ENCODE measurements around the gene HELZ2.
"Not testable (repeated sequence)": the region's sequence is repeated elsewhere in the genome, so short reads cannot be mapped to it uniquely, and the experiment has no call there.

Gene HELZ2
- total RNA-seq = 27.8 to 163 (median 88.7) reads per million in 9 experiments

GRCh38 chr20:63574156-63574828 lies at the start of gene HELZ2:
TSS of gene HELZ2 (minus strand) at chr20:63574239. CDS start at chr20:63572385, 1,854 bp downstream.
- Mint-ChIP-seq H3K4me1 (ENCODE audit: low read depth in 2 of 2) (peaks cover 1 to 7% of the 10 kb centered on the region in 2 donors), H3K4me3 (peak within 1 kb of the TSS; percentile 81 to 82), H3K36me3 (ENCODE audit: insufficient read depth) (peaks cover 3% of the 10 kb centered on the region), H3K27me3 (no peaks in the 10 kb centered on the region), H3K9me3 (no peaks in the 10 kb centered on the region), H3K27ac (peak within 1 kb of the TSS; percentile 83 to 89)
- peak; percentile 94 for ATAC-seq (replicated peaks)
- peak; percentile 55 to 62 (median 60) for DNase-seq

GRCh38 chr20:63622732-63623131 lies 48.7 kb upstream of the HELZ2 start:
- Mint-ChIP-seq H3K9me3 (no peaks in the 10 kb centered on the region), H3K4me1 (ENCODE audit: low read depth in 2 of 2) (peaks cover 18 to 20% of the 10 kb centered on the region in 2 donors), H3K27me3 (no peaks in the 10 kb centered on the region), H3K36me3 (ENCODE audit: insufficient read depth) (peaks cover 23% of the 10 kb centered on the region), H3K4me3 (no peak overlapping the region), H3K27ac (peak overlapping the region in 1 of 2 donors; percentile 8)
- ATAC-seq (replicated peaks) (no peak), DNase-seq (no peak)

GRCh38 chr20:63622096-63622495 lies 48.1 kb upstream of the HELZ2 start:
- no peak overlapping the region for H3K4me3 Mint-ChIP-seq
- no peak overlapping the region for H3K27ac Mint-ChIP-seq
- H3K4me1 Mint-ChIP-seq (ENCODE audit: low read depth in 2 of 2) = peaks cover 18 to 20% of the 10 kb centered on the region in 2 donors
- ATAC-seq (replicated peaks) (no peak), DNase-seq (no peak)
- peaks cover 20% of the 10 kb centered on the region for H3K36me3 Mint-ChIP-seq (ENCODE audit: insufficient read depth)
- H3K27me3 Mint-ChIP-seq = no peaks in the 10 kb centered on the region
- no peaks in the 10 kb centered on the region for H3K9me3 Mint-ChIP-seq

GRCh38 chr20:63620991-63621390 lies 47.0 kb upstream of the HELZ2 start:
- Mint-ChIP-seq H3K27ac (no peak overlapping the region), H3K36me3 (ENCODE audit: insufficient read depth) (peaks cover 25% of the 10 kb centered on the region), H3K4me3 (no peak overlapping the region), H3K9me3 (no peaks in the 10 kb centered on the region), H3K4me1 (ENCODE audit: low read depth in 2 of 2) (peaks cover 18 to 20% of the 10 kb centered on the region in 2 donors), H3K27me3 (no peaks in the 10 kb centered on the region)
- DNase-seq (no peak), ATAC-seq (replicated peaks) (no peak)

- no peak for DNase-seq
- no peak for ATAC-seq (replicated peaks)
- H3K27ac Mint-ChIP-seq = no peak overlapping the region
- H3K4me1 Mint-ChIP-seq (ENCODE audit: low read depth in 2 of 2) = peaks cover 17 to 18% of the 10 kb centered on the region in 2 donors
- no peaks in the 10 kb centered on the region for H3K9me3 Mint-ChIP-seq
- no peak overlapping the region for H3K4me3 Mint-ChIP-seq
- H3K27me3 Mint-ChIP-seq = no peaks in the 10 kb centered on the region
- peaks cover 30% of the 10 kb centered on the region for H3K36me3 Mint-ChIP-seq (ENCODE audit: insufficient read depth)
Observed at GRCh38 chr20:63619505-63619904, 45.5 kb upstream of the HELZ2 start.

- H3K36me3 Mint-ChIP-seq (ENCODE audit: insufficient read depth) = peaks cover 30% of the 10 kb centered on the region
- no peaks in the 10 kb centered on the region for H3K27me3 Mint-ChIP-seq
- H3K4me3 Mint-ChIP-seq = no peak overlapping the region
- DNase-seq = no peak
- no peak for ATAC-seq (replicated peaks)
- peaks cover 16 to 18% of the 10 kb centered on the region in 2 donors for H3K4me1 Mint-ChIP-seq (ENCODE audit: low read depth in 2 of 2)
- no peak overlapping the region for H3K27ac Mint-ChIP-seq
- no peaks in the 10 kb centered on the region for H3K9me3 Mint-ChIP-seq
Observed at GRCh38 chr20:63619086-63619485, 45.0 kb upstream of the HELZ2 start.

GRCh38 chr20:63618291-63618980 lies 44.4 kb upstream of the HELZ2 start:
- H3K4me3 Mint-ChIP-seq = no peak overlapping the region
- H3K36me3 Mint-ChIP-seq (ENCODE audit: insufficient read depth) = peaks cover 30% of the 10 kb centered on the region

GRCh38 chr20:63617876-63618265 lies 43.8 kb upstream of the HELZ2 start:
- peaks cover 16 to 18% of the 10 kb centered on the region in 2 donors for H3K4me1 Mint-ChIP-seq (ENCODE audit: low read depth in 2 of 2)
- H3K9me3 Mint-ChIP-seq = no peaks in the 10 kb centered on the region
- H3K27ac Mint-ChIP-seq = no peak overlapping the region
- ATAC-seq (replicated peaks) (no peak), DNase-seq (no peak)
- H3K4me3 Mint-ChIP-seq = no peak overlapping the region
- no peaks in the 10 kb centered on the region for H3K27me3 Mint-ChIP-seq
- H3K36me3 Mint-ChIP-seq (ENCODE audit: insufficient read depth) = peaks cover 30% of the 10 kb centered on the region

More at GRCh38 chr20:63618291-63618980, 44.4 kb upstream of the HELZ2 start:
- H3K27ac Mint-ChIP-seq = no peak overlapping the region
- no peaks in the 10 kb centered on the region for H3K9me3 Mint-ChIP-seq
- ATAC-seq (replicated peaks) (no peak), DNase-seq (no peak)
- H3K27me3 Mint-ChIP-seq = no peaks in the 10 kb centered on the region
- peaks cover 16 to 18% of the 10 kb centered on the region in 2 donors for H3K4me1 Mint-ChIP-seq (ENCODE audit: low read depth in 2 of 2)

- H3K9me3 Mint-ChIP-seq = no peaks in the 10 kb centered on the region
- ATAC-seq (replicated peaks) = no peak
- H3K36me3 Mint-ChIP-seq (ENCODE audit: insufficient read depth) = peaks cover 26% of the 10 kb centered on the region
- no peak overlapping the region for H3K4me3 Mint-ChIP-seq
- H3K27ac Mint-ChIP-seq = peak overlapping the region in 1 of 2 donors; percentile 29
- peaks cover 10 to 12% of the 10 kb centered on the region in 2 donors for H3K4me1 Mint-ChIP-seq (ENCODE audit: low read depth in 2 of 2)
- no peaks in the 10 kb centered on the region for H3K27me3 Mint-ChIP-seq
- DNase-seq = no peak
Observed at GRCh38 chr20:63617092-63617875, 43.2 kb upstream of the HELZ2 start.

GRCh38 chr20:63613863-63614594 lies 40.0 kb upstream of the HELZ2 start:
- H3K4me1 Mint-ChIP-seq (ENCODE audit: low read depth in 2 of 2); H3K27ac Mint-ChIP-seq; H3K27me3 Mint-ChIP-seq: not testable (repeated sequence)

GRCh38 chr20:63612276-63612931 lies 38.4 kb upstream of the HELZ2 start:
- Mint-ChIP-seq H3K36me3 (ENCODE audit: insufficient read depth) (peaks cover 19% of the 10 kb centered on the region), H3K9me3 (no peaks in the 10 kb centered on the region), H3K4me1 (ENCODE audit: low read depth in 2 of 2) (peaks cover 3 to 4% of the 10 kb centered on the region in 2 donors), H3K27ac (no peak overlapping the region), H3K4me3 (no peak overlapping the region), H3K27me3 (no peaks in the 10 kb centered on the region)
- DNase-seq (no peak), ATAC-seq (replicated peaks) (no peak)

More at GRCh38 chr20:63613863-63614594, 40.0 kb upstream of the HELZ2 start:
- not testable (repeated sequence) for H3K4me3 Mint-ChIP-seq; DNase-seq; H3K9me3 Mint-ChIP-seq; ATAC-seq (replicated peaks)
- peaks cover 22% of the 10 kb centered on the region for H3K36me3 Mint-ChIP-seq (ENCODE audit: insufficient read depth)

GRCh38 chr20:63611646-63612045 lies 37.6 kb upstream of the HELZ2 start:
- Mint-ChIP-seq H3K27me3 (no peaks in the 10 kb centered on the region), H3K4me1 (ENCODE audit: low read depth in 2 of 2) (peaks cover 3 to 6% of the 10 kb centered on the region in 2 donors), H3K36me3 (ENCODE audit: insufficient read depth) (peaks cover 18% of the 10 kb centered on the region), H3K27ac (no peak overlapping the region), H3K4me3 (no peak overlapping the region), H3K9me3 (no peaks in the 10 kb centered on the region)
- DNase-seq (no peak), ATAC-seq (replicated peaks) (no peak)
